Right kidney (tissue), 9 donors: ENCODE measurements around the gene N4BP3.
"Not testable (repeated sequence)": the region's sequence is repeated elsewhere in the genome, so short reads cannot be mapped to it uniquely, and the experiment has no call there.

Experiments used
- DNase-seq: peaks from one replicate; pipeline ENCODE4 v3.0.0-alpha.2; 2016
- long read RNA-seq, 8 donors: transcript quantifications; one replicate each; lab custom pipeline, GENCODE V29; 2026

Gene N4BP3
- long read RNA-seq, donor 1, full-length matches to known transcripts = 1 of 1 reads
- long read RNA-seq, donor 1, partial matches to known transcripts = 0 of 1 reads
- long read RNA-seq, donor 1, other reads (novel, unspliced or antisense) = 0 of 1 reads
- long read RNA-seq, donor 2 = 0 reads
- long read RNA-seq, donor 3 = 0 reads
- long read RNA-seq, donor 4, full-length matches to known transcripts = 1 of 1 reads
- long read RNA-seq, donor 4, partial matches to known transcripts = 0 of 1 reads
- long read RNA-seq, donor 4, other reads (novel, unspliced or antisense) = 0 of 1 reads
- long read RNA-seq, donor 5, full-length matches to known transcripts = 1 of 1 reads
- long read RNA-seq, donor 5, partial matches to known transcripts = 0 of 1 reads
- long read RNA-seq, donor 5, other reads (novel, unspliced or antisense) = 0 of 1 reads
- long read RNA-seq, donor 6, full-length matches to known transcripts = 3 of 3 reads
- long read RNA-seq, donor 6, partial matches to known transcripts = 0 of 3 reads
- long read RNA-seq, donor 6, other reads (novel, unspliced or antisense) = 0 of 3 reads
- long read RNA-seq, donor 7 = 0 reads
- long read RNA-seq, donor 8, full-length matches to known transcripts = 1 of 1 reads
- long read RNA-seq, donor 8, partial matches to known transcripts = 0 of 1 reads
- long read RNA-seq, donor 8, other reads (novel, unspliced or antisense) = 0 of 1 reads

- DNase-seq = peak; percentile 64
Observed at GRCh38 chr5:178113141-178113787, at the start of gene N4BP3. N4BP3 (plus strand) TSS chr5:178113532; CDS start chr5:178119584, 6,052 bp downstream.

- no peak for DNase-seq
Observed at GRCh38 chr5:178067755-178068154, 45.6 kb upstream of the N4BP3 start.

- no peak for DNase-seq
Observed at GRCh38 chr5:178068293-178068692, 45.0 kb upstream of the N4BP3 start.

- no peak for DNase-seq
Observed at GRCh38 chr5:178069909-178070308, 43.4 kb upstream of the N4BP3 start.

GRCh38 chr5:178071108-178071507 lies 42.2 kb upstream of the N4BP3 start:
- DNase-seq = no peak

- no peak for DNase-seq
Observed at GRCh38 chr5:178072749-178073148, 40.6 kb upstream of the N4BP3 start.

GRCh38 chr5:178074266-178074952 lies 38.9 kb upstream of the N4BP3 start:
- no peak for DNase-seq

GRCh38 chr5:178076965-178077364 lies 36.4 kb upstream of the N4BP3 start:
- not testable (repeated sequence) for DNase-seq

GRCh38 chr5:178077751-178078150 lies 35.6 kb upstream of the N4BP3 start:
- no peak for DNase-seq

GRCh38 chr5:178078197-178079010 lies 34.9 kb upstream of the N4BP3 start:
- no peak for DNase-seq

GRCh38 chr5:178080056-178080455 lies 33.3 kb upstream of the N4BP3 start:
- DNase-seq = no peak

GRCh38 chr5:178080618-178081410 lies 32.5 kb upstream of the N4BP3 start:
- no peak for DNase-seq

GRCh38 chr5:178081571-178082243 lies 31.6 kb upstream of the N4BP3 start:
- DNase-seq = no peak

- no peak for DNase-seq
Observed at GRCh38 chr5:178083922-178084321, 29.4 kb upstream of the N4BP3 start.

GRCh38 chr5:178085316-178085715 lies 28.0 kb upstream of the N4BP3 start:
- no peak for DNase-seq

GRCh38 chr5:178086266-178086665 lies 27.1 kb upstream of the N4BP3 start:
- DNase-seq = no peak

- not testable (repeated sequence) for DNase-seq
Observed at GRCh38 chr5:178087199-178087598, 26.1 kb upstream of the N4BP3 start.

- no peak for DNase-seq
Observed at GRCh38 chr5:178090856-178091255, 22.5 kb upstream of the N4BP3 start.

GRCh38 chr5:178093134-178093533 lies 20.2 kb upstream of the N4BP3 start:
- DNase-seq = no peak

- no peak for DNase-seq
Observed at GRCh38 chr5:178094345-178094744, 19.0 kb upstream of the N4BP3 start.
